GM06990 (cell line): Measurements from ENCODE around the gene DCTN2.
"Not testable (repeated sequence)": the region's sequence is repeated elsewhere in the genome, so short reads cannot be mapped to it uniquely, and the experiment has no call there.

Experiments used
- DNase-seq: peaks from one replicate; pipeline ENCODE4 v3.0.0-alpha.2; 2011; ENCODE audit not compliant: insufficient read length; ENCODE audit errors: extremely low read depth
- H3K27me3 ChIP-seq: replicated peaks from 2 replicates; pipeline ENCODE4 v1.6.0; 2011; ENCODE audit warnings: low read length; ENCODE audit not compliant: control insufficient read depth, insufficient read depth
- H3K36me3 ChIP-seq: 2 replicates; pipeline ENCODE4 v1.5.1; 2011; ENCODE audit warnings: low read length; ENCODE audit not compliant: control insufficient read depth, insufficient read depth
- H3K4me3 ChIP-seq: replicated peaks from 2 replicates; pipeline ENCODE4 v1.5.1; 2011; ENCODE audit warnings: low read depth, mild to moderate bottlenecking, control low read depth, low read length
- CTCF ChIP-seq: IDR thresholded peaks from 2 replicates; pipeline ENCODE4 v1.5.1; 2011; ENCODE audit warnings: low read length, control low read depth, mild to moderate bottlenecking, inconsistent platforms; ENCODE audit not compliant: insufficient read depth, poor library complexity, severe bottlenecking

DCTN2 gene

GRCh38 chr12:57516617-57517153 lies 30.3 kb downstream of the DCTN2 start:
- H3K4me3 ChIP-seq, result no peak overlapping the region
- DNase-seq, result no peak
- TF ChIP-seq CTCF, result no peak
- no peaks in the 10 kb centered on the region for H3K27me3 ChIP-seq
- peaks cover 36% of the 10 kb centered on the region for H3K36me3 ChIP-seq

GRCh38 chr12:57515934-57516541 lies 31.0 kb downstream of the DCTN2 start:
- DNase-seq, result no peak
- no peaks in the 10 kb centered on the region for H3K27me3 ChIP-seq
- H3K36me3 ChIP-seq, result peaks cover 39% of the 10 kb centered on the region
- no peak for TF ChIP-seq CTCF
- H3K4me3 ChIP-seq, result no peak overlapping the region

GRCh38 chr12:57515408-57515933 lies 31.5 kb downstream of the DCTN2 start:
- peaks cover 39% of the 10 kb centered on the region for H3K36me3 ChIP-seq
- no peak for DNase-seq
- no peaks in the 10 kb centered on the region for H3K27me3 ChIP-seq
- no peak for TF ChIP-seq CTCF
- no peak overlapping the region for H3K4me3 ChIP-seq

- peaks cover 39% of the 10 kb centered on the region for H3K36me3 ChIP-seq
- H3K27me3 ChIP-seq, result no peaks in the 10 kb centered on the region
- DNase-seq, result no peak
- H3K4me3 ChIP-seq, result no peak overlapping the region
- no peak for TF ChIP-seq CTCF
Observed at GRCh38 chr12:57514720-57515407, 32.1 kb downstream of the DCTN2 start.

GRCh38 chr12:57514246-57514645 lies 32.7 kb downstream of the DCTN2 start:
- not testable (repeated sequence) for DNase-seq, H3K27me3 ChIP-seq, H3K4me3 ChIP-seq
- peaks cover 38% of the 10 kb centered on the region for H3K36me3 ChIP-seq

- not testable (repeated sequence) for DNase-seq, H3K27me3 ChIP-seq, H3K4me3 ChIP-seq
- peaks cover 38% of the 10 kb centered on the region for H3K36me3 ChIP-seq
Observed at GRCh38 chr12:57513677-57514076, 33.3 kb downstream of the DCTN2 start.
